Endothelial cell of umbilical vein (primary cell): ENCODE results near the gene ZNF223. TPM values are rescaled to one million over a fixed set of nuclear protein-coding genes. Genes with fewer than 3 reads are reported as not detected.

ENCODE experiments used
- BruUV-seq: library from RNA; stranded (reverse); fragments of 400-500 nt; replicated peaks from 2 replicates; lab custom pipeline; 2021; lab: Mats Ljungman, UMichigan
- CTCF ChIA-PET: fragments of 300-600, 350-600 bp; sonication (Branson Sonifier 250); formaldehyde crosslinking; loops from one replicate; lab custom pipeline; 2021; ENCODE audit warnings: antibody characterized with exemption, inconsistent platforms; lab: Charles Lee
- POLR2A ChIA-PET: fragments of 300-600, 350-600 bp; sonication (Branson Sonifier 250); formaldehyde crosslinking; loops from one replicate; lab custom pipeline; 2021; ENCODE audit warnings: antibody characterized with exemption, inconsistent platforms; lab: Charles Lee
- DNase-seq: peaks from one replicate; pipeline ENCODE4 v3.0.0-alpha.2; 2011; ENCODE audit warnings: low read depth, low spot score
- FAIRE-seq: peaks from 2 replicates; lab custom pipeline; 2011; peaks lifted over from hg19 to GRCh38; lab: Jason Lieb, UNC
- H2AFZ ChIP-seq: 2 replicates; pipeline ENCODE4 v1.6.0; 2012; ENCODE audit warnings: low read depth, low read length, control low read depth, inconsistent platforms
- H3K27ac ChIP-seq: 2 replicates; pipeline ENCODE4 v1.5.1; 2011; ENCODE audit warnings: low read depth, mild to moderate bottlenecking, control low read depth, low read length, moderate library complexity; ENCODE audit not compliant: insufficient read depth
- H3K27me3 ChIP-seq, 2 experiments: 2 replicates each; pipeline versions ENCODE4 v1.6.0 to v1.6.1; 2011; ENCODE audit warnings: low read length in 2 of 2, mixed read lengths in 1 of 2; ENCODE audit not compliant: control insufficient read depth in 2 of 2, insufficient read depth in 2 of 2
- H3K36me3 ChIP-seq, 2 experiments: 2 replicates in 1 of 2; 3 replicates in 1 of 2; pipeline ENCODE4 v1.5.1; 2011; ENCODE audit warnings: low read length in 2 of 2, mild to moderate bottlenecking in 1 of 2, moderate library complexity in 1 of 2; ENCODE audit not compliant: control insufficient read depth in 2 of 2, insufficient read depth in 2 of 2; ENCODE audit errors: extremely low read depth in 1 of 2
- H3K4me1 ChIP-seq: 3 replicates; pipeline ENCODE4 v1.5.1; 2011; ENCODE audit warnings: mild to moderate bottlenecking, low read length; ENCODE audit not compliant: control insufficient read depth, insufficient read depth; ENCODE audit errors: extremely low read depth
- H3K4me2 ChIP-seq: 2 replicates; pipeline ENCODE4 v1.6.1; 2011; ENCODE audit warnings: low read length, control low read depth, mixed read lengths; ENCODE audit not compliant: insufficient read depth
- H3K4me3 ChIP-seq, 3 experiments: fragments of 200-600 bp in 1 of 3; sonication (generic), shearing (Covaris generic) in 1 of 3; replicated peaks in 1 of 3; 2 replicates each; pipeline ENCODE4 v1.5.1; 2011 to 2016; ENCODE audit warnings: control low read depth in 3 of 3, low read length in 3 of 3, mild to moderate bottlenecking in 2 of 3, inconsistent platforms in 1 of 3, low read depth in 1 of 3, moderate library complexity in 1 of 3; ENCODE audit not compliant: insufficient read depth in 1 of 3
- H3K79me2 ChIP-seq: 2 replicates; pipeline ENCODE4 v1.6.0; 2012; ENCODE audit warnings: low read length, inconsistent platforms; ENCODE audit not compliant: control insufficient read depth, insufficient read depth
- H3K9ac ChIP-seq: replicated peaks from 2 replicates; pipeline ENCODE3; 2011; ENCODE audit warnings: low read length, control low read depth; ENCODE audit not compliant: insufficient read depth; ENCODE audit errors: extremely low read depth
- H3K9me1 ChIP-seq: replicated peaks from 3 replicates; pipeline ENCODE4 v1.6.0; 2011; ENCODE audit warnings: mild to moderate bottlenecking, low read length; ENCODE audit not compliant: control insufficient read depth, insufficient read depth; ENCODE audit errors: extremely low read depth
- H3K9me3 ChIP-seq: replicated peaks from 2 replicates; pipeline ENCODE4 v1.5.1; 2012; ENCODE audit warnings: low read length, inconsistent platforms; ENCODE audit not compliant: control insufficient read depth, insufficient read depth
- H4K20me1 ChIP-seq: replicated peaks from 2 replicates; pipeline ENCODE3; 2011; ENCODE audit warnings: mild to moderate bottlenecking, low read length; ENCODE audit not compliant: control insufficient read depth, insufficient read depth; ENCODE audit errors: extremely low read depth
- EZH2 ChIP-seq: IDR thresholded peaks from 2 replicates; pipeline ENCODE4 v1.6.1; 2012; ENCODE audit warnings: borderline replicate concordance, low read depth, mild to moderate bottlenecking, moderate library complexity, low read length, inconsistent platforms; ENCODE audit not compliant: severe bottlenecking
- FOS ChIP-seq: IDR thresholded peaks from 2 replicates; pipeline ENCODE4 v1.6.1; 2011; ENCODE audit warnings: mild to moderate bottlenecking, low read length, moderate library complexity, borderline replicate concordance; ENCODE audit not compliant: insufficient read depth
- GATA2 ChIP-seq: IDR thresholded peaks from 2 replicates; pipeline ENCODE4 v1.7.0; 2011; ENCODE audit warnings: low read depth, mild to moderate bottlenecking, moderate library complexity, mixed read lengths, low read length; ENCODE audit not compliant: insufficient read length, insufficient read depth
- JUN ChIP-seq: IDR thresholded peaks from 2 replicates; pipeline ENCODE4 v1.6.1; 2011; ENCODE audit warnings: borderline replicate concordance, low read depth; ENCODE audit not compliant: insufficient read length, insufficient read depth
- MYC ChIP-seq: IDR thresholded peaks from one replicate; pipeline ENCODE4 v1.6.1; 2011; ENCODE audit warnings: mild to moderate bottlenecking, low read depth, low read length
- POLR2A ChIP-seq: IDR thresholded peaks from 2 replicates; pipeline ENCODE4 v1.6.1; 2012; ENCODE audit warnings: low read depth, mild to moderate bottlenecking, control low read depth, low read length
- POLR2AphosphoS5 ChIP-seq: IDR thresholded peaks from 2 replicates; pipeline ENCODE4 v1.6.1; 2012; ENCODE audit warnings: low read depth, mild to moderate bottlenecking, control low read depth, low read length, moderate library complexity; ENCODE audit not compliant: insufficient read depth
- dilution Hi-C: fragments of 300-500 bp; cut with MboI; formaldehyde crosslinking; loops from one replicate; pipeline ENCODE4 v1.15.0; 2019; ENCODE audit warnings: low sequenced_read_pairs; ENCODE audit not compliant: extremely low pct_ligation_motif_present
- intact Hi-C: fragments of 100-400 bp; cut with micrococcal nuclease; formaldehyde crosslinking; loops from one replicate; pipeline ENCODE4 v1.10.0; 2022
- polyA plus RNA-seq, 4 experiments: library from polyadenylated mRNA; depleted of rRNA in 3 of 4; stranded (reverse) in 3 of 4; unstranded in 1 of 4; fragments of >200 nt; gene quantifications; 2 replicates each; pipeline versions ENCODE4 v1.2.1 to v1.2.3, GENCODE V29; 2011 to 2012; ENCODE audit warnings: missing spikeins in 1 of 4
- total RNA-seq: library from RNA; stranded (reverse); gene quantifications from 2 replicates; pipeline ENCODE4 v1.2.3, GENCODE V29; 2021
- TF ChIP-seq, protein P1 (sequence below), 2 donors: IDR thresholded peaks; 1 replicate in 1 of 2; 2 replicates in 1 of 2; pipeline ENCODE4 v1.5.1; 2011; ENCODE audit warnings: low read length in 2 of 2, mild to moderate bottlenecking in 2 of 2, moderate library complexity in 2 of 2, control low read depth in 1 of 2, inconsistent platforms in 1 of 2, low read depth in 1 of 2; ENCODE audit not compliant: insufficient read depth in 1 of 2; ENCODE audit errors: extremely low read depth in 1 of 2
- TF ChIP-seq, protein P2 (sequence below): IDR thresholded peaks from 2 replicates; pipeline ENCODE4 v1.6.1; 2011; ENCODE audit not compliant: insufficient read depth, insufficient read length

Gene ZNF223
- total and polyA plus RNA-seq, 2 donors (not counting 3 experiments of a cell fraction or from before 2014, with no cell fraction given), result 1.6 to 3.7 TPM

DNA sequence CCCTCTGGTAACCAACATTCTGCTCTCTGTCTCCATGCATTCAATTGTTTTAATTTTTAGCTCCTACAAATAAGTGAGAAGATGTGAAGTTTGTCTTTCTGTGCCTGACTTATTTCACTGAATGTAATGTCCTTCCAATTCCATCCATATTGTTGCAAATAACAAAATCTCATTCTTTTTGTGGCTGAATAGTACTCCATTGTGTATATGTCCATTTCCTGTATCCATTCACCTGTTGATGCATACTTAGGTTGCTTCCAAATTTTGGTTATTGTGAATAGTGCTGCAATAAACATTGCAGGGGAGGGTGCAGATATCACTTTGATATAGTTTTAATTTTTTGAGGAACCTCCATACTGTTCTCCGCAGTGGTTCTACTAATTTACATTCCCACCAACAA lies 17.6 kb downstream of the ZNF223 start:
- no peak for TF ChIP-seq POLR2A
- TF ChIP-seq JUN, result no peak
- TF ChIP-seq GATA2, result no peak
- TF ChIP-seq, protein P1, sequence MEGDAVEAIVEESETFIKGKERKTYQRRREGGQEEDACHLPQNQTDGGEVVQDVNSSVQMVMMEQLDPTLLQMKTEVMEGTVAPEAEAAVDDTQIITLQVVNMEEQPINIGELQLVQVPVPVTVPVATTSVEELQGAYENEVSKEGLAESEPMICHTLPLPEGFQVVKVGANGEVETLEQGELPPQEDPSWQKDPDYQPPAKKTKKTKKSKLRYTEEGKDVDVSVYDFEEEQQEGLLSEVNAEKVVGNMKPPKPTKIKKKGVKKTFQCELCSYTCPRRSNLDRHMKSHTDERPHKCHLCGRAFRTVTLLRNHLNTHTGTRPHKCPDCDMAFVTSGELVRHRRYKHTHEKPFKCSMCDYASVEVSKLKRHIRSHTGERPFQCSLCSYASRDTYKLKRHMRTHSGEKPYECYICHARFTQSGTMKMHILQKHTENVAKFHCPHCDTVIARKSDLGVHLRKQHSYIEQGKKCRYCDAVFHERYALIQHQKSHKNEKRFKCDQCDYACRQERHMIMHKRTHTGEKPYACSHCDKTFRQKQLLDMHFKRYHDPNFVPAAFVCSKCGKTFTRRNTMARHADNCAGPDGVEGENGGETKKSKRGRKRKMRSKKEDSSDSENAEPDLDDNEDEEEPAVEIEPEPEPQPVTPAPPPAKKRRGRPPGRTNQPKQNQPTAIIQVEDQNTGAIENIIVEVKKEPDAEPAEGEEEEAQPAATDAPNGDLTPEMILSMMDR (IDR thresholded peaks at IDR 0.05; ENCODE audit: extremely low read depth in 1 of 2, insufficient read depth in 1 of 2, low read depth in 1 of 2, low read length in 2 of 2), result no peak
- no peak for TF ChIP-seq MYC
- no peak for TF ChIP-seq POLR2AphosphoS5
- TF ChIP-seq EZH2, result no peak
- TF ChIP-seq, protein P2, sequence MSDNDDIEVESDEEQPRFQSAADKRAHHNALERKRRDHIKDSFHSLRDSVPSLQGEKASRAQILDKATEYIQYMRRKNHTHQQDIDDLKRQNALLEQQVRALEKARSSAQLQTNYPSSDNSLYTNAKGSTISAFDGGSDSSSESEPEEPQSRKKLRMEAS, result no peak
- no peak for TF ChIP-seq FOS
- no peaks in the 10 kb centered on the region for H3K79me2 ChIP-seq
- H3K27me3 ChIP-seq, result no peaks in the 10 kb centered on the region
- intact Hi-C loops, result no loop called here
- H3K9ac ChIP-seq, result no peak overlapping the region
- H3K4me3 ChIP-seq, result no peak overlapping the region
- H3K4me2 ChIP-seq, result no peak overlapping the region
- FAIRE-seq, result no peak
- ChIA-PET CTCF (no interaction called here), POLR2A (no interaction called here)
- no TSS peak for BruUV-seq
- no peak overlapping the region for H2AFZ ChIP-seq
- dilution Hi-C loops, result no loop called here
- peaks cover 5 to 9% of the 10 kb centered on the region in 2 experiments for H3K36me3 ChIP-seq
- H3K9me3 ChIP-seq, result peaks cover 8% of the 10 kb centered on the region
- H3K9me1 ChIP-seq, result no peaks in the 10 kb centered on the region
- no peak overlapping the region for H3K27ac ChIP-seq
- no peak for DNase-seq
- no peaks in the 10 kb centered on the region for H4K20me1 ChIP-seq
- peaks cover 10% of the 10 kb centered on the region for H3K4me1 ChIP-seq
